ENCODE data around the gene TUBB2A.
"Not testable (repeated sequence)": the region's sequence is repeated elsewhere in the genome, so short reads cannot be mapped to it uniquely, and the experiment has no call there.

TUBB2A gene

DNA sequence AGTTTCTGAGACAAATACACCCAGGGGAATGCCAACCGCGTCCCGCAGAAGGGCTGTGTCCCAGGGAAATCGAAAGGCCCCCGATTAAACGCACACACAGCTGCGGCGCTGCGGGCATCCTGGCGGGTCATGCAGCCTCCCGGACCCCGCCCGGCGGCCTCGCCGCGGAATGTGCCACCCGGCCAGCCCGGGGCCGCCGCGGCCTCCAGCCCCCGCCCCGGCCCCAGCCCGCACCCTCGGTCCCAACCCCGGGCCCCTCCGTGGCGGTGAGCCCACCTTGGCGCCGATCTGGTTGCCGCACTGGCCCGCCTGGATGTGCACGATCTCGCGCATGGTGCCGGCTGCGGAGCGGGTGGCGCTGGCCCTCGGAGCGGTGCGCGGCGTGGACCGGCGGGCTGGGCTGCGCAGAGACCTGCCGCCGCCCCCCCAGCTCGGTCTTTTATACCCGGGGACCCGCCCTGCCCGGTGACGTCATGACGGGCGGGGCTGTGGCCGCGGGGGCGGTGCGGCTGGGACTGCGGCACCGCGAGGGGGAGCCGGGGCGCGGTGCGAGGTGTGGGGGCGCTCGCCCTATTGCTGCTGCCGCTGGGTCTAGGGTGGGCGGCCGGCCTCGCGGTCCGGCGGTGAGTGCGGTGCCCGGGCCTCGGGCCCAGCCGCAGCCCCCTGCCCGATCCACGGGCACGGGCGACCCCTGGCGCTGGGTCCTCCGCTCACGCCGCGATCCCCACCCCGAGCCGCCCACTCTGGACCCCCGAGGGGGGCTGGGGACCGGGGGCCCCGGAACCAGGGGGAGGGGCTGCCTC lies at the start of gene TUBB2A:
Gene TUBB2A (minus strand): TSS at position 414 of the 803 bp plus-strand sequence. CDS start 81 bp downstream, at position 333.
- peak; percentile 85 for DNase-seq

DNA sequence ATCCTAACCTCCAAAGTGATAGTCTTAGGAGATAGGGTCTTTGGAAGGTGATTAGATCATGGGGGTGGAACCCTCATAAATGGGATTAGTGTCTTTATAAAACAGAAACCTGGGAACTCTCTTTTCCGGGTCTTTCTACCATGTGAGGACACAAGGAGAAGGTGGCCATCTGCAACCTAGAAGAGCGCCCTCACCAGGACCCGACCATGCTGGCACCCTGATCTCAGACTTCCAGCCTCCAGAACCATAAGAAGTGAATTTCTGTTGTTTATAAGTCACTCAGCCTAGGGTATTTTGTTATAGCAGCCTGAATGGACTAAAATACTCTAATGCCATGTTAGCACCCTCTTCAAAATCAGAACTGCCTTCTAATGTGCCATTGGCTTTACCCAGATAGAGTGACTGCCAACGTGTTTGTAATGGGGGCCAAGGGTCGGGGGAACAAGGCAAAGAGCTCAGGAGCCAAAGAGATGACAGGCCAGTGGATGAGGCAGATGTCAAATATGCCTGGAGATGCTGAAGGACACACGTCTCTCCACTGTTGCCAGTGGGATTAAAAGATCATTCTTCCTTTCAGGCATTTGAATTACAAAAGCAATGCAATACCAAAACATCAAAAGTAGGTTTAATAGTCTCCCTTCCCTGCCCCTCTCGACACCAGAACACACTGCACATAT lies 49.1 kb upstream of the TUBB2A start:
- no peak for DNase-seq

DNA sequence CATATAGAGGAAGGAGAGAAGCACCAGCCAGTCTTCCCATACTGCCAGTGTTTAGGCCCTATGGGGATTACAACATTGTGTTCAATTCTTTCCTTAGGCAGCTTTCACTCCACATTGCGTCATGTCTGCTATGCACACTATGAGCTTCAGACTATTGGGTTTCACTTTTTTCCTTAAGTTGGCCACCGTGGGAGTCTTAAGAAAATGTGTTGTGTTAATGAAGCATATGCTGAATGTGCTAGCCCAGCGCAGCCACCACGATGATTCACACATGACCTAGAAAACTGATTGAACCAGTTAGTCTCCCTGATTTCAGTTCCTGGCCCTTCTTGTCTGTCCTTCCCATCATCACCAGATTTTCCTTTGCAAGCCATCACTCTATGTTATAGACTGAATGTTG lies 48.6 kb upstream of the TUBB2A start:
- DNase-seq: no peak

DNA sequence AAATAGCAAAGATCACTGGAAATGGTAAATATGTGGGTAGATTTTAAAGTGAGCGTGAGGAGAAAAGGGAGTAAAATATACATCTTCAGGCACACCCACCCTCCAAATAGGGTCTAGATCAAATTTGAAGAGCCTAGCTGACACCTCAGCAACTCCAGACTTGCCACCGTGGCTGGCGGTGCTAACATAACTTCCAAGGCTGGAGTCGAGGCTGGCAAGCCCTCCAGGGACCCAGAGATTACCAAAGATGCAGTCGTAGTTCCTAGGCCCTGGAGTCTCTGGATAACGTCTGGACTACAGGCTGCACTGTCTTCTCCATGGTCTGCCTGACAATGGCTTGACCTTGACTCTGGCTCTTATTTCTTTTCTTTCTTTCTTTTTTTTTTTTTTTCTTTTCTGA lies 47.6 kb upstream of the TUBB2A start:
- no peak for DNase-seq

DNA sequence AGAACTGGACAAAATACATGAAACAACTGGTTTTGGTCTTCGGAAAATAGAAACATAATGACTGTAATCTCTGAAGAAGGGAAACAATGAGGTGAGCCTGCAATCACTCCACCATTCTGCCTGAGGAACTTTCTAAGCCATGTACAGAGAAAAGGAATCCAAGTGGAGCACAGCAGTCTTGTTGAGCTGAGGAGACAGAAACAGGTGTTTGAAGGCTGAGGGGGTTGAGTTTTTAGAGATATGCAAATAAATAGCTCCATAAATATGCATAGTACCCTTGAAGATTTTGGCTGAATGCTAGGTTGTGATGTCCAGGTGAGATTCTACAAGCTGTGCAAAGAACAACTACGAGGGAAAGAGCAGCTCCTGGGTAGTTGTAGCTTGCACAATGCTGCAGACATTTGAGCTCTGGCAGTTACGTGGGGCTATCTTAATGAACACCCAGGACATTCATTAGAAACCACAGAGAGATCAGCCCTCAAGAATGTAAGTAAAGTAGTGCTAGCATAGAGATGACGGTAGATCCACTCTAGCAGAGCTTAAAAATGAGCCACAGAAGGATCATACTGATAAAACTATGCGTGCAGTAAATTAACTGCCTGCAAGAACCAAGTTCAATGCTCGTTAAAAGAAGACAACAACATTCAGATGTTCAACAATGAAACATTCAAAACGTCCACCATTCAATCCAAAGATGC lies 45.8 kb upstream of the TUBB2A start:
- no peak for DNase-seq

DNA sequence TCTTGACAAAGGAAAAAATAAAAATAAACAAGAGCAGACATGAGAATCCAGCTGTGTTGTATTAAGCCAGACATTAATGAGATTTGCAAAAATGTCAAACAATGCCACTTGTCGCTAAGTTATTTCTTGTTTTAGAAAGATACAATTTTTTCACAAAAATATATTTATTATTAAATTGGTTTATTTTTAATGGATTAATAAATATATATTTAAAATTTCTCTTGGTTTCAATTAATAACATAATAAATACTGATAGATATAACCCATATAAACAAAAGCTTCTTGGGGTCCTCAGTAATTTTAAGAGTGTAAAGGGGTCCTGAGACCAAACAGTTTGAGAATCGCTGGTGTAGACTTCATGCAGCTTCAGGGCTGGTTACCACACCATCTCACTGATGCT lies 44.0 kb upstream of the TUBB2A start:
- no peak for DNase-seq

DNA sequence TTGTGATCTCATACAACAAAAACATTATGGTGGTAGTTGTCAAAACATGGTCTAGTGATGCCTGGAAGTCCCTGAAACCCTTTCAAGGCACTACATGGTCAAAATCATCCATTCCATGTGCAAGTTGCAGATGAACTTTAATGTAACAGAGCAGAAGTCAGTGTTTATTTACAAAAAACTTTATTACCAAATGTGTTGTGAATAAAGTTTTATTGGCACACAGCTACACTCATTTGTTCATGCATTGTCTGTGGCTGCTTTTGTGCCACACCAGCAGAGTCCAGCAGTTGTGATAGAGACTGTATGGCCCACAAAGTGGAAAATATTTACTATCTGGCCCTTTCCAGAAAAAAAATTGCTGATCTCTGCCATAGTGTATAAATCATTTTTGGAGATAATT lies 43.3 kb upstream of the TUBB2A start:
- no peak for DNase-seq

DNA sequence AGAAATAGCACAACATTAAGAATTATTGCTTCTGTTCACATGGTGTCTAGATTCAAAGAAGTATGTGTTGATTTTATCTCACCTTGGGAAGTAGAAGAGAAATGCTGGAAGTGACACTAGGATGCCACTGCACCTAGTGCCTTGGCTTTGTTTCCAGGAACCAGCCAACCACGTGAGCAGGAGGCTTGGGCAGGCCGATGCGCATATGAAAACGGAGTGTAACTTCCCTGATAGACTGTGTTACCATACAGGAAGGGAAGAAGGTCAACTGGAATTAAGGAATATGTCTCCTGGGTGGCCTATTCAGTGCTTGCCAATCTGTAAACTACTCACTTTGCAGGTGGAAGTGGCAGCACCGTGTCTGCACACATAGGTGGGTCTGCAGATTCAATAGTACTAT lies 42.0 kb upstream of the TUBB2A start:
- no peak for DNase-seq

DNA sequence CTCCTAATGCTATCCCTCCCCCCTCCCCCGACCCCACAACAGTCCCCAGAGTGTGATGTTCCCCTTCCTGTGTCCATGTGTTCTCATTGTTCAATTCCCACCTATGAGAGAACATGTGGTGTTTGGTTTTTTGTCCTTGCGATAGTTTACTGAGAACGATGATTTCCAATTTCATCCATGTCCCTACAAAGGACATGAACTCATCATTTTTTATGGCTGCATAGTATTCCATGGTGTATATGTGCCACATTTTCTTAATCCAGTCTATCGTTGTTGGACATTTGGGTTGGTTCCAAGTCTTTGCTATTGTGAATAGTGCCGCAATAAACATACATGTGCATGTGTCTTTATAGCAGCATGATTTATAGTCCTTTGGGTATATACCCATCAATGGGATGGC lies 40.4 kb upstream of the TUBB2A start:
- not testable (repeated sequence) for DNase-seq

DNA sequence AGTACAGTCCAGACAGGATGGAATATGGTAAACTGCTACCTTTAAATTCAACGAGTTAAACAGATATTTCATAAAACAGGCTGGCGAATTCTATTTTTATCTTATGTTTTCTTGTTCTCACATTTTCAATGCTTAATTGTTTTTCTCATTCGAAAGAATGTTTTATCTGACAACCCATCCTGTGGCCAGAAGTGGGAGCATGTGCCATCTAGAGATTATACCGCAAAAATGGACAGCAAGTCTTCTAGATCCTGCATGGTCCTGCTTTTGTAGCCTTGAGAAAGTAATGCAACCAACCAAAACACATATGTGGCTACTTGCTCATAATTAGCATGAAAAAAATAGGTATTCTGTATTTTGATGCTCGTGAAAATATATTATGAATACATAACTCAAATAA lies 39.4 kb upstream of the TUBB2A start:
- DNase-seq: no peak

DNA sequence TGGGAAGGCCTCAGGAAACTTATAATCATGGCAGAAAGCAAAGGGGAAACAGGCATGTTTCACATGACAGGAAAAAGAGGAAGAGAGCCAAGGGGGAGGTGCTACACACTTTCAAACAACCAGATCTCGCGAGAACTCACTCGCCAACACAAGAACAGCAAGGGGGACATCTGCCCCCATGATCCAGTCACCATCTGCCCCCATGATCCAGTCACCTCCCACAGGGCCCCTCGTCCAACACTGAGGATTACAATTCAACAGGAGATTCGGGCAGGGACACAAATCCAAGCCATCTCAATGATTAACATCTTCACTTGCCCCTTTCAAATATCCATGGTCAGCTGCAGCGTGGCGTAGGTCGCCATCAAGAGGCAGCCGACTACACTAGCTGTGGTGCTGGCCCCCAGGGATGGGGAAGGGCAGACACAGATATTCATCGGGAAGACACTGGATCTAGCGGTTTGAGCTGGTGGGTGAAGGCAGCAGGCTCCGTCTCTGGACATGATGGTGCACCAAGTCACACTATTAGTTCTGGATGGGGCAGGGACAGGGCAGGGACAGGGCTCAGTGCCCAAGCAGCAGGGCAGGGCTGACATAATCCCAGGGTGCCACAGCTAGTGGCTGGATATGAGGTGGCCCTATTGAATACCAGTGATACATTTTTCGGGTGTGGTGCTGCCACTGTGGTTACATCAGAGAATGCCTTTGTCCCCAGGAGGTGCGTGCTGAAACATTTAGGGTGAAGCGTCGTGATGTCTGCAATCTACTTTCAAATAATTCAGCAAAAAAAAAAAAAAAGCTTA lies 38.6 kb upstream of the TUBB2A start:
- no peak for DNase-seq

DNA sequence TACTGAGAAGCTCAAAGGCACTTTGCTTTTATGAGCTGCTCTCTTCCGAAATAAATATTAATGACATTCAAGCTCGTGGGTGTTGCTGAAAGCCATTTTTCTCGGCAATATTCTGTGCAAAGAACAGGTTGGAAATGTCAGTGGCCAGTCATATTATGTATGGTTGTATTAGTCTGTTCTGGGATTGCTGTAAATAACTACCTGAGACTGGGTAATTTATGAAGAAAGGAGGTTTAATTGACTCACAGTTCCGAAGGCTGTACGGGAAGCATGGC lies 38.0 kb upstream of the TUBB2A start:
- DNase-seq: no peak

DNA sequence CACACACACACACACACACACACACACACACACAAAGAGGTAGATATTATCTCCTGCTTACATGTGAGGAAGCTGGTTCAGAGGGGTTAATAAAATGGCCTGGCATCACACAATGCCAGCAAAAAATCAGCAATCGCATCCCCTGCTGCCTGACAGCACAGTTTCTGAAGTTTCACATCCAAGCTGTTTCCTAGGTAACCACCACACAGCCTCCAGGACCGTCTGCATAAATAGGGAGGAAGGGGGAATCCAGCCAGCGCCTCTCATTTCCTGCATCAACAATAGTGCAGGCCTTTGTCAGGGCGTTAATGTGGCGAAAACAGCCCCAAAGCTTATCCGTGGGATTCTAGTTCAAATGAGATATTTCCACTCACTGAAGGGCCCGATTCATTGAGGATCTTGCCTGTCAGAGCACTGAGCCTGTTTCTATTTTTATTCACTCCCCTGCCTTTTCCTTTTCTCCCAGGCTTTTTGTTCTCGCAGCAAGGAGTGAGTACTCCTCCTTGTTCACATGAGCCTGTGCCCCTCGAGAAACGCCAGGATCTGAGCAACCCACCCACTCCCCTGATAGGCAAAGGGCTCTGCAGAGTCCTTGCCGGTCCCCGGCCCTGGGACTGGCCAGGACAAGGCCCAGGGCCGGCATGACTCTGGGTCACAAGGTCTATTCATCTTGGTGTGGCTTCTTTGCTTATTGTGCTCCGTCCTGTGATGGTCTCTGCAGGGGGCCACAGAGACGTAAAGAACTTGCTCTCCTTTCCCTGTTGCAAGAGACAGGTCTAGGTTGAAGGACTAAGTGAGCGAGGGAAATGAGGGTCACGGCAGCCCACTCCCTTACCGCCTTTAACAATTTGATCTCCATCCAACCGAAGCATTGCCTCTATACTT lies 37.4 kb upstream of the TUBB2A start:
- DNase-seq: no peak

DNA sequence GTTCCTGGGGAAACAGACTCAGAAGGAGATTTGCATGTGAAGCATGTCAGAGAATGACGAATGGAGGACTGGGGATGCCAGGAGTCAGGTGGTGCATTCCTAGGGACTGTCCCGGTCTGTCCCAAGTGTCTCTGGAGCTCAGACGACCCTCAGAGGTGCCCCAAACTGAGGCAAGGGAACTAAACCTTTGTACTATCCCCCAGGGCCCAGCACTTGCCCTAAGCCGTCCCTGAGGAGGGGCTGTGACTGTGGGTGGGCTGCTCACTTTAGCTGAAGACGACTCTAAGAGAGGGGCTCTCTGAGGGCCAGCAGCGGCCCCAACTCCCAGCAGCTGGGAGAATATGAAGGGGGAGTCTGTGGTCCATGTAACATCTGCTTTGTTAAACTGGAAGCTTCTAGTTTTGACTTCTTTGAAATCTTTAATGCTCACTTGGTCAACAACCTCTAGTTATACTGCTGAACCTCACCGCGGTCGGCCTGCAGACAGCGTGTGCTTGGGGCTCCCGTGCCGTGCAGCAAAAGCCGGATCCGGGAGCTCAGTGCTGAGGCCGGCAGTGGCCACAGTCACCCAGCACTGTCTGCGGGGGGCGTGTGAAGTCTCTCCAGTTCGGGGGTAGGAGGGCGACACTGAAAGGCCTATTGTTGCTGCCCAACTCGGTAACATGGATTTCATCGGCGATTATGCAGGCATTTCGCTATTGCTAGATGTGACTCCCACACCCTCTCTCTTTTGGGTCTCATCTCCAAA lies 35.9 kb upstream of the TUBB2A start:
- DNase-seq: no peak

DNA sequence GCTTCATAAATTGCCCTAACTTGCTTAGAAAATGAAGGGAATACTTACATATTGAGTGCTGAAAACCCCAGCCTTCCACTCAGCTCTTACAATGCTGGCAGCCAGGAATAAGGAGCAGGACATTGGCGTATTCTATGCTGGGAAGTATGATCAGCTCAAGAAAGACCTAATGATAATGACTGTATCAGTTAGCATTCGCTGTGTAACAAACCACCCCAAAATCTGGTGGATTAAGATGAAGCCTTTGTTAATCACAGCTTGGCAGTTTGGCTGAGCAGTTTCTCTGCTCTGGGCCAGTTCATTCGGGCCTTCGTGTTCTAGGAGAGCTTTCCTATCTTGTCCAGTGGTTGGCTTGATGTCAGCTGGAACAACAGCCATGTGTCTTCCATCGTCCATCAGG lies 33.4 kb upstream of the TUBB2A start:
- DNase-seq: no peak

DNA sequence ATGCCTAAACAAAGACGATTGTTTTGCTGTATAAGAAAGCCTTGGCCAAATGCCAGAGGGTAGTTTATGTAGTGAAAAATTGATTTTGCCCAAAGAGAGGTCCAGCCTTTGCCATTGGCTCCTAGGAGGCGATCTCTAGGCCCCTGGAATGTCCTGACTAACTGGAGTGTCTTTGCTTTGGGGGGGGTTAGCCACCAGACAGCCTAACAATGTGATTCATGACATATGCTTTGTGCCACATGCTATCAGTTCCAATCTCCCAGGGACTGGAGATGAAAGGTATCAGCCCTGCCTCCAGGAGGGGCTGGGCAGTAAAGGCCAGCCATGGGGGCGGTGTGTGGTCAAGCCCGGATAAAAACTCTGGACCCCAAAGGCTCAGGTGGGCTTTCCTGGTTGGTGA lies 32.7 kb upstream of the TUBB2A start:
- DNase-seq: no peak

DNA sequence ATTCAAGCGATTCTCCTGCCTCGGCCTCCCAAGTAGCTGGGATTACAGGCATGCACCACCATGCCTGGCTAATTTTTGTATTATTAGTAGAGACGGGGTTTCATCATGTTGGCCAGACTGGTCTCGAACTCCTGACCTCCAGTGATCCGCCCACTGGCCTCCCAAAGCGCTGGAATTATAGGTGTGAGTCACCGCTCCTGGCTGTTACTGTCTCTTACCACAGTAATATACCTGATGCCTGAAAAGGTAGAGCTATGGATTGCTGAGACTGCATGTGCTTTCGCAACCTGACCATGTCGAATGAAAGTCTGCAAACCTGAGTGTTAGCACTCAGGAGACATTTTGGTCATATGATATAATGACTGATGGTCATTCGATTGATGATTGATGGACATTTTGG lies 31.8 kb upstream of the TUBB2A start:
- DNase-seq: not testable (repeated sequence)

DNA sequence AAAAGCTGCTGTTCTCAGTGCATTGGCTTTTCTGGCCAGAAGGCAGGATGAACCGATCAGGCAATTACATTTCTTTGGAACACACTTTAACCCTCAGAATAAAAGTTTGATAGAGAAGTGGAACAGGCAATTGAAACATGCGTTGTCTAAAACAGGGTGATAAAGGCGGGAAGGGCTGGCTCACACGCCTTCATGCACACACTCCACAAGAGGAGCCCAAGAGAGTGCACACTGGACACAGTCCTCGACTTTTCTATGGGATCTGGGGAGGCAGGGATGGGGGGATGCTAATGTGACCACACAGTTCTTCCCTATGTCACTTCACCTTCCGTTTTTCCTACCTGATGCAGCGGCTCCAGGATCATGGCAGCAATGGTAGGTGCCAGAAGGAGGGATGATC lies 30.9 kb upstream of the TUBB2A start:
- DNase-seq: no peak

DNA sequence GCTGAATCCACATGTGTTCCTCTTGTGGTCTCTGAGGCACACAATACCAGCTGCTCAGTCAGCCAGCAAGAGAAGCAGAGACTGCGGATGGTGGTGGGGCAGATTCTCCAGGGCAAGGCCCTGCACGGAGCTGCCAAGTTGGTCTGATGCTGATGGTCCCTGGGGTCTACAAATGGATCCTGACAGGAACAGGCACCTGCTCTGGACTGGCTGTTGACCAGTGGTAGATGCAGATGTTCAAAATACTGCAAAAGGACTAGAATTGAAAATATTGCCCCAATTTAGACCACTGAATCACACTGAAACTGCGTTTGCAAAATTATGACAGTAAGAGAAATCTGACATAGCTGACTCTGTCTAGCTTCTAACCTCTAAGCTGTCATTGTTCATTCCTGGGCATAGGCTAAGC lies 29.6 kb upstream of the TUBB2A start:
- no peak for DNase-seq

DNA sequence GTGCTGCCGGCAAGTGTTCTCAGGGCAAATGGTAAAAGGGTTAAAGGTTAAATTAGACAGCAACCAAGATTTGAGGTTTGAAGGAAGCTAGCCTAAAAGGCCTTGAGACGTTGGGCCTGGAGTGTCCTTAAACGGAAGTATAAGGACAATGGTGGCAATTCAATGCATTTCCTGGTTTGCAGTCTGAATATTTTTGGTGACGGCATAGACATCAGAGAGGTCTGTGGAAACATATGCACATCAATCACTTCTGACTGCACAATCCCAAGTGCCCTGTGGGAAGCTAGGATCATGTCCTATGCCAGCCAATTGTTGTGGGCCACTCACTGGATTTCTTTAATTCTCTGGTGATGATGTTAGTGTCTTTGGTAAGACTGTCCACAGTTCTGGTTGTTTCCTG lies 25.7 kb upstream of the TUBB2A start:
- DNase-seq: no peak

DNA sequence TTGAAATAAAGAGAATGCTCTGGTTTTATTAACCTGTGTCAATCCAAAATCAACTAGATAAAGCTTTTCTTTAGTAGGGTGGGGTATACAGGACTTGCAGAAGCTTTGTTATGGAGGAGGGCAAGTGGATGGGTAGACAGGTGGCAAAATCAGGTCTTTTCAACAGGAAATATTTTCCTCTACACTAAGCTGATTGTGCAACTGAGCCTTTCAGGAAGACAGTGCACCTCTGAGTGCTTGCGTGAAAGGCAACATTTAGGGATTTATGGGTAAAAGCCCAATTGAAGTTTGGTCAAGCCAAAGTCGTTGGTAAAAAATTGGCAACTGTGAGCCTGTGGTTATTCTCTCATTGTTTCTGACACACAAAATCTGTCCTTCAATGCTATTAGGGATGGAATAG lies 23.8 kb upstream of the TUBB2A start:
- DNase-seq: no peak

DNA sequence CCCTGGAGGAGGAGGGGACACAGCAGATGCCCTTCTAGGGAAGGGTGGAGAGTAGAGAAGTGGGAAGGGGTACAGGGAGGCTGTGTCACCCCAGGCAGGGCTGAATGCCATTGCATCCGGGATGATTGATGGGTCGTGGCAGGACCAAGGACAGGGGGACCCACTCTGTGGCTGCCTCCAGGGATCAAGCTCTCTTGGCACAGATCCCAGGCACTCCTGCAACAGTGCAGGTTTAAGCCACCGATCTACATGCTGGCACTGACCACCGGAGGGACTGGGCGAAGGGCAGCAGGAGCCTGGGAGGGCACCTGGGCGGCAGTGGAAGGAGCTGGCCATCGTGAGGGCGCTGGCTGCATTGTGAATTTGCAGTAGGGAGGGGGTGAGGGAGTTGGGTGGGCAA lies 22.6 kb upstream of the TUBB2A start:
- not testable (repeated sequence) for DNase-seq

Data from activated CD4-positive, alpha-beta T cell treated with anti-CD3 and anti-CD28 coated beads for 1 hour (primary cell).